Thyroid gland (tissue), 4 donors: Measurements from ENCODE around the gene ERBB3. TPM values are rescaled to one million over a fixed set of nuclear protein-coding genes. Genes with fewer than 3 reads are reported as not detected.

Experiments used
- DNase-seq, 2 donors: peaks; one replicate each; pipeline ENCODE4 v3.0.0-alpha.2; 2019
- H3K27ac ChIP-seq, 3 donors: fragments of 200-600 bp; sonication (generic); 1 replicate in 2 of 3; 2 replicates in 1 of 3; pipeline ENCODE4 v1.5.1; 2016 to 2019; ENCODE audit warnings: mild to moderate bottlenecking in 1 of 3, moderate library complexity in 1 of 3
- H3K27me3 ChIP-seq: fragments of 200-600 bp; sonication (generic); one replicate; pipeline ENCODE4 v1.5.1; 2019
- H3K36me3 ChIP-seq, 2 donors: fragments of 200-600 bp; sonication (generic); one replicate each; pipeline ENCODE4 v1.5.1; 2016 to 2019
- H3K4me1 ChIP-seq, 2 donors: fragments of 200-600 bp; sonication (generic); one replicate each; pipeline ENCODE4 v1.5.1; 2017 to 2019
- H3K4me3 ChIP-seq, 3 donors: fragments of 200-600 bp; sonication (generic); replicated peaks in 1 of 3; 1 replicate in 2 of 3; 2 replicates in 1 of 3; pipeline ENCODE4 v1.5.1; 2016; ENCODE audit warnings: mild to moderate bottlenecking in 1 of 3
- H3K9me3 ChIP-seq: fragments of 200-600 bp; sonication (generic); one replicate; pipeline ENCODE4 v1.5.1; 2017
- POLR2A ChIP-seq, 2 donors: fragments of 450-650 bp; IDR thresholded peaks; one replicate each; pipeline ENCODE4 v1.6.1; 2017; ENCODE audit warnings: antibody characterized with exemption in 2 of 2, mild to moderate bottlenecking in 2 of 2, moderate library complexity in 1 of 2
- WGBS, 2 donors: methylation state at CpG; one replicate each; pipeline ENCODE4 v1.1.5; 2017; 5-methylcytosine and 5-hydroxymethylcytosine counted together
- intact Hi-C: fragments of 100-400 bp; cut with DNase I; formaldehyde crosslinking; loops from one replicate; pipeline ENCODE4 v1.15.1; 2023
- total RNA-seq, 4 donors: library from RNA; depleted of rRNA; stranded (reverse); fragments of >200 nt; gene quantifications; one replicate each; pipeline ENCODE4 v1.2.3, GENCODE V29; 2016
- TF ChIP-seq, protein P1 (sequence below), 6 experiments: fragments of 200-600 bp in 3 of 6; fragments of 450-650 bp in 3 of 6; sonication (generic) in 3 of 6; IDR thresholded peaks; one replicate each; pipeline ENCODE4 v1.5.1; 2016 to 2019; ENCODE audit warnings: antibody characterized with exemption in 6 of 6, mild to moderate bottlenecking in 2 of 6, inconsistent platforms in 1 of 6, moderate library complexity in 1 of 6

Gene ERBB3
- total RNA-seq, 4 donors from 2014 or later = 14.7 to 30.0 (median 20.4) TPM

DNA sequence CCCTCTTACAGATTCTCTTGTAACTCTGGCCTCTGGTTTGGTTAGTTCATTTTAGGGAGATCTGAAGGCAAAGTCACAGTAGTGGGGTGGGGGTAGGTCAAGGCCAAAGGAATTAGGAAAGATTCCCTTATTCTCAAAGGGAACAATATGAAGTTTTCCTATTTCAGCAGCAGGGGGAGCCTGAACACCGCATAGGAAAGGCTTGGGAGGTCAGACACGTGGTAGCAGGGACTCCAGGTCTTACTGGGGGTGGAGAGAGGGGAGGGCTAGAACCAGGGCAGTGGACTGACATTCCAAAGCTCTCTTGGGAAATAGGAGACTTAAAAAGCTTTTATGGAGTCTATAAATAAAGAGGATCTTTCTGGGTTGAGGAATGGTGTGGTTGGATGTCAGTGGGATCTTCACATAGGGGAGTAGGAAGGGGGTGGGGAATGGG is 39.4 kb downstream of the ERBB3 start:
- Histone ChIP-seq H3K36me3 (peaks cover 11 to 12% of the 10 kb centered on the region in 2 donors), H3K27ac (peak overlapping the region in 2 of 3 donors; percentile 87 to 94), H3K27me3 (no peaks in the 10 kb centered on the region), H3K9me3 (no peaks in the 10 kb centered on the region), H3K4me3 (peak overlapping the region in 1 of 3 donors; percentile 83), H3K4me1 (peaks cover 18 to 22% of the 10 kb centered on the region in 2 donors)
- 0% methylated on average over 2 of the region's 2 CpGs for WGBS, 2 donors
- intact Hi-C loops = no loop called here
- TF ChIP-seq, protein P1, sequence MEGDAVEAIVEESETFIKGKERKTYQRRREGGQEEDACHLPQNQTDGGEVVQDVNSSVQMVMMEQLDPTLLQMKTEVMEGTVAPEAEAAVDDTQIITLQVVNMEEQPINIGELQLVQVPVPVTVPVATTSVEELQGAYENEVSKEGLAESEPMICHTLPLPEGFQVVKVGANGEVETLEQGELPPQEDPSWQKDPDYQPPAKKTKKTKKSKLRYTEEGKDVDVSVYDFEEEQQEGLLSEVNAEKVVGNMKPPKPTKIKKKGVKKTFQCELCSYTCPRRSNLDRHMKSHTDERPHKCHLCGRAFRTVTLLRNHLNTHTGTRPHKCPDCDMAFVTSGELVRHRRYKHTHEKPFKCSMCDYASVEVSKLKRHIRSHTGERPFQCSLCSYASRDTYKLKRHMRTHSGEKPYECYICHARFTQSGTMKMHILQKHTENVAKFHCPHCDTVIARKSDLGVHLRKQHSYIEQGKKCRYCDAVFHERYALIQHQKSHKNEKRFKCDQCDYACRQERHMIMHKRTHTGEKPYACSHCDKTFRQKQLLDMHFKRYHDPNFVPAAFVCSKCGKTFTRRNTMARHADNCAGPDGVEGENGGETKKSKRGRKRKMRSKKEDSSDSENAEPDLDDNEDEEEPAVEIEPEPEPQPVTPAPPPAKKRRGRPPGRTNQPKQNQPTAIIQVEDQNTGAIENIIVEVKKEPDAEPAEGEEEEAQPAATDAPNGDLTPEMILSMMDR (IDR thresholded peaks at IDR 0.05) = peak; percentile 66 to 96 (median 90)
- no peak for TF ChIP-seq POLR2A (IDR thresholded peaks at IDR 0.05)
- DNase-seq = peak; percentile 82 to 85

DNA sequence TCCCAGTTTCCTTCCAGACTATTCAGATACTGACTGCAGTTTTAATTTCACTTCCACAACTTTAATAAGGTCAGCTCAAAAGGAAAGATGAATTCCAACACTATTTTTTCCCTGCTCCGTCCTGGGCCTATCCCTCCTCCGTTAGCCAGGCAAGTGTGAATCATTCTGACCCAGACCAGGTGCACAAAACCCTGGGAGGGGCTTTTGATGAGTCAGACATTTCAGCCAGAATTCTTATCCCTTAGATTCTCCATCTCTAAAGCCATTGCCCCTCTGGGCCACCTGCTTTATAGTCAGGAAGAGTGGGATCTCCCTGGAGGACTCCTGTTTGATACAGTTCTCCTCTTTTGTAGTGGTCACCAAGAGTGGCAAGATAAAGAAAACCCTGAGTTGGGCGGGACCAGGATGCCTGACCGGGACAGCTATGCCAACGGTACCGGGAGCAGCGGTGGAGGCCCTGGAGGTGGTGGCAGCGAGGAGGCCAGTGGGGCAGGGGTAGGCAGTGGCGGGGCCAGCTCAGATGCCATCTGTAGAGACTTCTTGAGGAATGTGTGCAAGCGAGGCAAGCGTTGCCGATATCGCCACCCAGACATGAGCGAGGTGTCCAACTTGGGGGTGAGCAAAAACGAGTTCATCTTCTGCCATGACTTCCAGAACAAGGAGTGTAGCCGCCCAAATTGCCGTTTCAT is 40.3 kb downstream of the ERBB3 start:
- Histone ChIP-seq H3K4me1 (peaks cover 27 to 31% of the 10 kb centered on the region in 2 donors), H3K4me3 (no peak overlapping the region), H3K36me3 (peaks cover 11 to 12% of the 10 kb centered on the region in 2 donors), H3K27me3 (no peaks in the 10 kb centered on the region), H3K9me3 (no peaks in the 10 kb centered on the region), H3K27ac (peak overlapping the region in 1 of 3 donors; percentile 54)
- whole genome bisulfite sequencing, 2 donors = 92 to 94% methylated on average over 17 of the region's 17 CpGs
- TF ChIP-seq, protein P1 (IDR thresholded peaks at IDR 0.05) = no peak
- no peak for TF ChIP-seq POLR2A (IDR thresholded peaks at IDR 0.05)
- intact Hi-C loops = loop anchor here (2.0 to 10.0 kb wide), 3 partner anchors 68 to 344 kb away; partner anchors contain the start of genes NABP2, RNF41, SMARCC2 and SPRYD4
- no peak for DNase-seq

DNA sequence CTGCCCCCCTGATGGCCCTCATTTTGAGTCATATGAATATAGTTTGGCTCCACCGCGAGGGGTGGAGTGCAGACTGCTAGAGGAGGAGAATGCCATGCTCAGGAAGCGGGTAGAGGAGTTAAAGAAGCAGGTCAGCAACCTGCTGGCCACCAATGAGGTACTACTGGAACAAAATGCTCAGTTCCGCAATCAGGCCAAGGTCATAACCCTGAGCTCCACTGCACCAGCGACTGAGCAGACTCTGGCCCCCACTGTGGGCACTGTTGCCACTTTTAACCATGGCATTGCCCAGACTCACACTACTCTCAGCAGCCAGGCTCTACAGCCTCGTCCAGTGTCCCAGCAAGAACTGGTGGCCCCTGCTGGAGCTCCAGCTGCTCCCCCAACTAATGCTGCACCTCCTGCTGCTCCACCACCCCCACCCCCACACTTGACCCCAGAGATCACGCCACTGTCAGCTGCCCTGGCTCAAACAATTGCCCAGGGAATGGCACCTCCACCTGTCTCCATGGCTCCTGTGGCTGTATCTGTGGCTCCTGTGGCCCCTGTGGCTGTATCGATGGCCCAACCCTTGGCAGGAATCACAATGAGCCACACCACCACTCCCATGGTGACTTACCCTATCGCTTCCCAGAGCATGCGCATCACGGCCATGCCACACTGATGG is 41.4 kb downstream of the ERBB3 start:
- no peak for DNase-seq
- TF ChIP-seq, protein P1 (IDR thresholded peaks at IDR 0.05) = no peak
- no peak for TF ChIP-seq POLR2A (IDR thresholded peaks at IDR 0.05)
- intact Hi-C loops = loop anchor here (2.0 to 10.0 kb wide), 3 partner anchors 67 to 343 kb away; partner anchors contain the start of genes NABP2, RNF41, SMARCC2 and SPRYD4
- WGBS, 2 donors = 89 to 91% methylated on average over 7 to 10 of the region's 11 CpGs
- peaks cover 36 to 41% of the 10 kb centered on the region in 2 donors for H3K4me1 ChIP-seq
- H3K27ac ChIP-seq = no peak overlapping the region
- H3K27me3 ChIP-seq = no peaks in the 10 kb centered on the region
- H3K4me3 ChIP-seq = no peak overlapping the region
- H3K36me3 ChIP-seq = peaks cover 11 to 12% of the 10 kb centered on the region in 2 donors
- no peaks in the 10 kb centered on the region for H3K9me3 ChIP-seq

DNA sequence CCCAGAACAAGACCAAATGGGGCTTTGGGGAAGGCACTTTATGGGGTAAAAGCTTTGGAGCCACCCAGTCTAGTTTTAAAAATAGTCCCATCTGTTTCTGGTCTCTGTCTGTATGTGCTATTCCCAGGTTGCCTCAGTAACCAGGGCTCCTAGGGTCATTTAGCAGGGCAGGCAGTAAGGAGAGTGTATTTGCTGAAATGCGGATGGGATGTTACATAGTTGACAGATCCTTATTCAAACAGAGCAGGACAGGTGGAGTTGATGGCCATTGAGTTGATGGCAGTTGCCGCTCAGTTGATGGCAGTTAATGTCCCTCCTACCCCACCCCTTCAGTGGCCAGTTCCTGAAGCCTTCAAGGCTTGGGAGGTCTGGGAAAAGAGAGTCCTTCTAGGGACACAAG is 42.7 kb downstream of the ERBB3 start:
- TF ChIP-seq, protein P1 (IDR thresholded peaks at IDR 0.05) = no peak
- no peak for TF ChIP-seq POLR2A (IDR thresholded peaks at IDR 0.05)
- Histone ChIP-seq H3K4me1 (peaks cover 48 to 53% of the 10 kb centered on the region in 2 donors), H3K36me3 (peaks cover 11 to 12% of the 10 kb centered on the region in 2 donors), H3K4me3 (no peak overlapping the region), H3K27me3 (no peaks in the 10 kb centered on the region), H3K9me3 (no peaks in the 10 kb centered on the region), H3K27ac (no peak overlapping the region)
- intact Hi-C loops = loop anchor here (10.0 kb wide), 2 partner anchors 102 to 342 kb away; partner anchors contain the start of genes NABP2, RNF41 and SPRYD4
- no peak for DNase-seq
- 91 to 96% methylated on average over 2 of the region's 2 CpGs for WGBS, 2 donors
